GM21526 (cell line): ENCODE results near the gene ZNF608.
A peak's percentile ranks its signal among the peaks of the same experiment; 100 is the strongest.

Source experiments
- ATAC-seq: cut with Tn5 transposase; IDR thresholded peaks from one replicate; pipeline ENCODE4 v1.9.1; 2021; ENCODE audit warnings: moderate library complexity; ENCODE audit not compliant: unreplicated experiment, low FRiP score

The ZNF608 gene

GRCh38 chr5:124738681-124739633 lies 7.5 kb downstream of the ZNF608 start:
- ATAC-seq, result no peak

- ATAC-seq, result no peak
Measured at GRCh38 chr5:124737651-124738050, 8.8 kb downstream of the ZNF608 start.

- ATAC-seq, result no peak
Measured at GRCh38 chr5:124736805-124737188, 9.6 kb downstream of the ZNF608 start.

GRCh38 chr5:124736082-124736804 lies 10.2 kb downstream of the ZNF608 start:
- no peak for ATAC-seq

GRCh38 chr5:124735169-124735858 lies 11.1 kb downstream of the ZNF608 start:
- no peak for ATAC-seq

GRCh38 chr5:124734574-124735168 lies 11.8 kb downstream of the ZNF608 start:
- no peak for ATAC-seq

- ATAC-seq, result no peak
Measured at GRCh38 chr5:124733329-124733650, 13.1 kb downstream of the ZNF608 start.

- no peak for ATAC-seq
Measured at GRCh38 chr5:124732428-124733328, 13.8 kb downstream of the ZNF608 start.

GRCh38 chr5:124730381-124730780 lies 16.1 kb downstream of the ZNF608 start:
- no peak for ATAC-seq

GRCh38 chr5:124729720-124730359 lies 16.6 kb downstream of the ZNF608 start:
- ATAC-seq, result no peak

GRCh38 chr5:124728968-124729332 lies 17.5 kb downstream of the ZNF608 start:
- ATAC-seq, result no peak

GRCh38 chr5:124728331-124728967 lies 18.0 kb downstream of the ZNF608 start:
- ATAC-seq, result no peak

- ATAC-seq, result no peak
Measured at GRCh38 chr5:124726631-124727362, 19.6 kb downstream of the ZNF608 start.

- no peak for ATAC-seq
Measured at GRCh38 chr5:124725622-124726258, 20.7 kb downstream of the ZNF608 start.

- peak; percentile 66 for ATAC-seq
Measured at GRCh38 chr5:124725040-124725434, 21.4 kb downstream of the ZNF608 start.

GRCh38 chr5:124724357-124725039 lies 21.9 kb downstream of the ZNF608 start:
- peak; percentile 45 for ATAC-seq

GRCh38 chr5:124721229-124721735 lies 25.2 kb downstream of the ZNF608 start:
- ATAC-seq, result no peak
